ENCODE results near the gene CETP.

DNA sequence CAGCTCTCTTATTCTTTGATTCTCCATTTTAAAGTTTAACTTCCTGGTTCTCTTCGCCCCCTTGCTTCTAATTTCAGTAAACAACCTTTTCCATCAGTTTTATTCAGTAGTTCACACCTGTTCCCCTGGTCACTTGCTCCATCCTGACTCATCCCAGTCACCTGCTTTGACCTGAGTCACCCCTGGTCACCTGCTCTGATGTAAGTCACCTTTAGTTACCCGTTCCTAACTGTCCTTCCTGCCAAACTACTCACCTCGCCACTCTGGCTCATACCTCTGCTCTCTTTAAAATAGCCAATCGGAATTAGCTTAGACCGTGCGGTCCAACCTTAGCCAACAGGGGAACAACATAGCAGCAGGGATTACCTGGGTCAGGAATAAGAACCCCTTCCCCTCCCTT, 22.9 kb downstream of the CETP start:
- TF ChIP-seq, protein P1, sequence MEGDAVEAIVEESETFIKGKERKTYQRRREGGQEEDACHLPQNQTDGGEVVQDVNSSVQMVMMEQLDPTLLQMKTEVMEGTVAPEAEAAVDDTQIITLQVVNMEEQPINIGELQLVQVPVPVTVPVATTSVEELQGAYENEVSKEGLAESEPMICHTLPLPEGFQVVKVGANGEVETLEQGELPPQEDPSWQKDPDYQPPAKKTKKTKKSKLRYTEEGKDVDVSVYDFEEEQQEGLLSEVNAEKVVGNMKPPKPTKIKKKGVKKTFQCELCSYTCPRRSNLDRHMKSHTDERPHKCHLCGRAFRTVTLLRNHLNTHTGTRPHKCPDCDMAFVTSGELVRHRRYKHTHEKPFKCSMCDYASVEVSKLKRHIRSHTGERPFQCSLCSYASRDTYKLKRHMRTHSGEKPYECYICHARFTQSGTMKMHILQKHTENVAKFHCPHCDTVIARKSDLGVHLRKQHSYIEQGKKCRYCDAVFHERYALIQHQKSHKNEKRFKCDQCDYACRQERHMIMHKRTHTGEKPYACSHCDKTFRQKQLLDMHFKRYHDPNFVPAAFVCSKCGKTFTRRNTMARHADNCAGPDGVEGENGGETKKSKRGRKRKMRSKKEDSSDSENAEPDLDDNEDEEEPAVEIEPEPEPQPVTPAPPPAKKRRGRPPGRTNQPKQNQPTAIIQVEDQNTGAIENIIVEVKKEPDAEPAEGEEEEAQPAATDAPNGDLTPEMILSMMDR (IDR thresholded peaks at IDR 0.05) = no peak
- TF ChIP-seq POLR2A (IDR thresholded peaks at IDR 0.05) = no peak
- no peak for TF ChIP-seq POLR2AphosphoS5 (IDR thresholded peaks at IDR 0.05)

Measured in suprapubic skin (tissue), 4 donors.